GM19351 (cell line): ENCODE measurements around the gene TMEM198.

Experiments
- ATAC-seq: cut with Tn5 transposase; IDR thresholded peaks from one replicate; pipeline ENCODE4 v1.9.1; 2021; ENCODE audit warnings: mild to moderate bottlenecking, moderate library complexity; ENCODE audit not compliant: unreplicated experiment

TMEM198 gene

GRCh38 chr2:219508971-219509779 is 34.7 kb upstream of the TMEM198 start:
- ATAC-seq: peak; percentile 26

DNA sequence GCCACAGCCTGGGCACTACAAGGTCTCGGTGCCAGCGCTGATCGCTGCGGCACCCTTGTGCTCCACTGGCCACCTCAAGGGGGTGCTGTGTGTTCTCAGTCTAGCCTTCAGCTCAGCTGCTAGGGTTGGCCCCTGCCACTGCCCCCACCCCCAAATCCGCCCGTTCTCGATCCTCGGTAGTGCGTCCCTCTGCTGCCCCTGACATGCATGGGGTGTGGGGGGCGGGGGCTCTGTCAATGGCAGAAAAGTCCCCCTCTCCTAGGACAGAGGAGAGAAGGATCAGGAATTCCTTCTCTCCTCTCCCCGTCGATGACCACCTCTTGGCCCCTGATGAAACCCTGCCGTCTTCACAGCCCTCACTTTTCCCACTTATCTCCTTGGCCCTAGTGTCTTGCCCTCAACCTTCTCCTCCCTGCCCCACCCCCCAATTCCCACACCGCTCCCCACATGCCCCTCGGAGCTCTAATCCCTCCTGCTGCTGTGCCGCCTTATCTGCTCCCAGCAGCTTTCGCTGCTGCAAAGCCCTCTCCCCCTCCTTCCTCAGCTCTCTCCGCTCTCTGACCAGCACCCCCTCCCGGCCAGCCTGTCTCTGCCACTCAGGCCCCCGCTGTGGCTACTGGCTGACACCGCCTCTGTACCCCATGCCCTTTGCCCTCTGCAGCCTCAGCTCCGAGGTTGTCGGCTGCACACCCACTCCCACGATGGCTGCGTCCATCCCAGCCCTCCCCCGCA is 33.9 kb upstream of the TMEM198 start:
- peak; percentile 81 for ATAC-seq

GRCh38 chr2:219510512-219511135 is 33.2 kb upstream of the TMEM198 start:
- no peak for ATAC-seq

DNA sequence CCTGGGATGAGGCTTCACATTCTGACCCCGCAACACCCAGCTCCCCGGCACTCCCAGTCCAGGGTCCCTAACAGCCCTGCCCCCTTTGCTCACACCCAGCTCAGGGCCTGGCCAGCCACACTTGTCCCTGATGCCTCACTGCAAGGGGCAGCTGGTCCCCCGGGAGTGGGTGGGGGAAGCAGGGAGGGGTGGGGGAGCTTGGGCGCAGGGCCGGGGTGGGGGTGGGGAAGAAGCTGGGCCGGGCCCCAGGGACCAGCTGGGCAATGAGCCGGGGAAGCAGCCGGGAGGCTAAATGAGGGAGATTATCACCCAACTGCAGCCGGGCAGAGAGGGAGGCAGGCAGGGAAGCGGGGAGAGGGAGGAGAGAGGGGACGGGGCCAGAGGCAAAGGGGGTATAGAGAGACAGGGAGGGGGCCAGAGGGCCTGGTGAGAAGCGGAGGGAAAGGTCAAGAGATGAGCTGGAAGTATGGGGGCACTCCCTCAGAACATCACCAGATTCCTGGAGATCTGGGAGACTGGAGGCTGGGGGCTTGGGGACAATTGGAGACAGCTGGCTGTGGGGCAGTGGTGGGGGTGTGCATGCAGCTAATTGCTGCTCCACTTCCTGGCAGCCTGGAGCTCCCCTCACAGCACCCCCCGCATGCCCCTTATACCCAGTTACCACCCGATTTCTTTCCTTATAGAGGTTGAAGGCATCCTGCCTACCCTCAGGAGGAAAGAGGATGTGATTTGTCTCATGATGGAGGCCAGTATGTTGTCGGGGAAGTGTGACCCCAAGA is 32.1 kb upstream of the TMEM198 start:
- ATAC-seq: no peak

- ATAC-seq: no peak
These were observed 31.2 kb upstream of the TMEM198 start for GRCh38 chr2:219512524-219513216.

GRCh38 chr2:219513787-219514186 is 30.0 kb upstream of the TMEM198 start:
- ATAC-seq: no peak

GRCh38 chr2:219514196-219514761 is 29.5 kb upstream of the TMEM198 start, which contains the start of gene ASIC4:
Gene ASIC4 (plus strand): TSS chr2:219514482. CDS start chr2:219514725, 243 bp downstream.
- ATAC-seq: no peak

DNA sequence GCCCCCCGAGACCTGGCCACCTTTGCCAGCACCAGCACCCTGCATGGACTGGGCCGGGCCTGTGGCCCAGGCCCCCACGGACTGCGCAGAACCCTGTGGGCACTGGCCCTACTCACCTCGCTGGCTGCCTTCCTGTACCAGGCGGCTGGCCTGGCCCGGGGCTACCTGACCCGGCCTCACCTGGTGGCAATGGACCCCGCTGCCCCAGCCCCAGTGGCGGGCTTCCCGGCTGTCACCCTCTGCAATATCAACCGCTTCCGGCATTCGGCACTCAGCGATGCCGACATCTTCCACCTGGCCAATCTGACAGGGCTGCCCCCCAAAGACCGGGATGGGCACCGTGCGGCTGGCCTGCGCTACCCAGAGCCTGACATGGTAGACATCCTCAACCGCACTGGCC is 29.0 kb upstream of the TMEM198 start:
- ATAC-seq: no peak

DNA sequence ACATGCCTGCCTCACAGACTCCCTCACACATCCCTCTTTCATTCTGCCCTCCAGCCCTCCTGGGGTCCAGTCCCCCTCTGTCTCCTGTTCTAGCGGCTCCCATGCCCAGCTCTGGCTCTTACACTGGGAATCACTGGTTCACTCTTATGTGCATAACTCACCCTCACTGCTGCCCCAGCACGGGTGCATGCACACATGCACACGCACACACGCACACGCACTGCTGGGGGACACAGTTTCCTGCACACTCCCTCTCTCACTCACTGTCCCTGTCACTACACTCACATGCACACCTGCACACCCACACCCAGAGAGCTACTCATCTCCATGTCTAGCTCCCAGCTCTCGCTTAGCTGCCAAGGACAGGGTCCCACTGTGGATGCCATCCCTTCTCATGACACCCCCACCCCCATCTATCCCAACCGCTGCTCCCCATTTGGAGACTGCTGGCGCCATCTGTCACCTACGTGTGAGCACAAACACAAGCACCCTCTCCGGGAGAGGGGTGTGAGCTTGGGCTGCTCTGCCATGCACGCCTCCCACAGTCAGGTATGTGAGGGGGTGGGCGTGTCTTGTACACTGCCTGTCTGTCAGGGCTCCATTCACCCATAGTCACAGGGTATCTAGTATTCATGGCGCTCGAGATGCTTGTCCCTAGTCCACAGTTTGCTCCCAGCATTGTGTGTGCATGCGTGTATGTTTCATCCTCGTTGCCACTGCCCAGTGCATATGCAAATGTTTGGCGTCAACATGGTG is 27.8 kb upstream of the TMEM198 start:
- no peak for ATAC-seq

- ATAC-seq: no peak
These were observed 26.9 kb upstream of the TMEM198 start for GRCh38 chr2:219516888-219517287.

DNA sequence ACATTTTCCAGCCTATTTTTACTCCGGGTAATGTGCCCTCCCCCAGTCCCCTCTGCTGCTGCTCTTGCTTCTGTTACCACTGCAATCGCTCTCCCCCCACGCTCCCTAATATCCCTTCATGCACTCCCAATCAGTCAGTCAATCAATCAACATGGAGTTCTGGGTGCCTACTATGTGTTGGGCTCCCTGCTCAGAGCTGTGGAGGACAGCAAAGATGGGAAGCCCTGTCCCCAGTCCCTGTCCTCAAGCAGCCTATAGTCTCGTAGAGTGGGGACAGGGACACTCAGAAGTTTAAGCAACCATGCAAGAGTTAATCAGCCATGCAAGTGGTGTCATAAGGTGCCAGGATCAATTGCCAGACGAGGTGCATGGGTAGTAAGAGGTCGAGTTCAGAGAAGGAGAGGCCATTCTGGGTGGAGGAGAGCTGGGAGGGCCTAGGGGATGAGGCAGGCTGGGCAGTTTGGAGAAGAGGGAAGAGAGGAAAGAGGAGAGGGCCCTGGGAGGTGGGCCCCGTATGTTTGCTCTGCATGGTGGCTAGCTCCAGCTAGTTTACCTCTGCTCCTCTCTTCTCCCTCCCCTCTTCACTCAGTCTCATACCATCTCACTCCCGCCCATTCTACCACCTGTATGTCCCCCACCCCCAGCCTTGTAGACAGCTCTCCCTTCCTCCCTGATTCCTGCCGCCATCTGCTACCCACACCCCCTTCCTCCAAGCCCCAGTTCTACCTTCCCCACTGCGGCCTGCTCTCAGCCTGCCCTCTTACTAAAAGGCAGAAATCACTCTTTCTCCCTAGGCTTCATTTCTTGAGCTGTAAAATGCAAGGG is 25.7 kb upstream of the TMEM198 start:
- no peak for ATAC-seq

DNA sequence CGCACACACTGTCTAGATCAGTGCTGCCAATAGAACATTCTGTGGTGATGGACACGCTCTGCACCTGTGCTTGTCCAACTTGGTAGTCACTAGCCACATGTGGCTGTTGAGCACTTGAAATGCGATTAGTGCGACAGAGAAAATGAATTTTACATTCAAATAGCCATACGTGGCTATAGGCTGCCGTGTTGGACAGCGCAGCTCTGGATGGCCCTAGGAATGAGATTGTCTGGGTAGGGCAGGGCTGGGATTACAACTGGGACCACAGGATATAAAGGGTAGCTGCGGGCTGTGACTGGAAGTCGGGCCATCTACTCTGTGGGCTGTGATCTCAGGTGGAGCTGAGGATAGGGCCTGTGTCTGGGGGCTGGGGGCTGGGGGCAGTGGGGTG is 24.3 kb upstream of the TMEM198 start:
- no peak for ATAC-seq

DNA sequence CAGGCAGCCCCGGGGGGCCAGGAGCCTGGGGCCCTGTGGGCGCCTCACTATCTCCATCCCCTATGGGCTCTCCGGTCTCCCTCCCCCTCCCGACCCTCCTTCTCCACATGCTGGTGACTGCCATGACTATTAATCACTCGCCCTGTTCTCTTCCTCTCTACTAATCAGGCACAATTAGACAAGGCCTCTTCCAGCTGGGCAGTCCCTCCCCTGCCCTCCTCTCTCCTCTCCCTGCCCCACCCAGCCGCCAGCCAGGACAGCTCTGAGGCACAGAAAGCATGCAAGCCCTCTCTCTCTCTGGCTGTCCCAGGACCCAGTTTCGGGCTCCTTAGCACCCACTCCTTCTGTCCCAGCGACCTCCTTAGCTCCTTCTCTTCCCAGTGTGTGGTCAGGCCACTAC is 23.7 kb upstream of the TMEM198 start:
- no peak for ATAC-seq

- ATAC-seq: no peak
These were observed 22.6 kb upstream of the TMEM198 start for GRCh38 chr2:219521066-219521880.

GRCh38 chr2:219522111-219523030 is 21.5 kb upstream of the TMEM198 start:
- ATAC-seq: no peak

- no peak for ATAC-seq
These were observed 20.7 kb upstream of the TMEM198 start for GRCh38 chr2:219523031-219523671.
